Breast epithelium (tissue), 4 donors: ENCODE results near the gene STXBP5L. TPM values are rescaled to one million over a fixed set of nuclear protein-coding genes. Genes with fewer than 3 reads are reported as not detected.

Experiments
- DNase-seq, 2 donors: peaks; one replicate each; pipeline ENCODE4 v3.0.0-alpha.2; 2019; ENCODE audit warnings: low spot score in 2 of 2
- H3K27ac ChIP-seq, 2 donors: fragments of 200-600 bp; sonication (generic) in 1 of 2; one replicate each; pipeline ENCODE4 v1.5.1; 2016 to 2019; ENCODE audit warnings: mild to moderate bottlenecking in 1 of 2
- H3K27me3 ChIP-seq, 2 donors: fragments of 200-600 bp; sonication (generic) in 1 of 2; one replicate each; pipeline versions ENCODE4 v1.5.1 to v1.6.0; 2017 to 2019; ENCODE audit warnings: control low read depth in 1 of 2, mild to moderate bottlenecking in 1 of 2
- H3K36me3 ChIP-seq: fragments of 200-600 bp; one replicate; pipeline ENCODE4 v1.5.1; 2019
- H3K4me1 ChIP-seq, 2 donors: fragments of 200-600 bp; sonication (generic); one replicate each; pipeline ENCODE4 v1.5.1; 2016 to 2019; ENCODE audit warnings: control low read depth in 1 of 2
- H3K4me3 ChIP-seq, 3 donors: fragments of 200-600 bp; sonication (generic); 1 replicate in 2 of 3; 2 replicates in 1 of 3; pipeline ENCODE4 v1.5.1; 2016 to 2019; ENCODE audit warnings: mild to moderate bottlenecking in 3 of 3, moderate library complexity in 2 of 3
- H3K9me3 ChIP-seq, 2 donors: fragments of 200-600 bp; sonication (generic) in 1 of 2; one replicate each; pipeline ENCODE4 v1.5.1; 2016 to 2019; ENCODE audit warnings: control low read depth in 1 of 2
- POLR2A ChIP-seq: fragments of 450-650 bp; IDR thresholded peaks from one replicate; pipeline ENCODE4 v1.6.1; 2016; ENCODE audit warnings: antibody characterized with exemption, mild to moderate bottlenecking, moderate library complexity
- POLR2AphosphoS5 ChIP-seq, 3 donors: sonication (generic); formaldehyde crosslinking; IDR thresholded peaks; one replicate each; pipeline ENCODE4 v1.6.1; 2017; ENCODE audit warnings: antibody characterized with exemption in 3 of 3
- intact Hi-C: fragments of 100-400 bp; cut with DNase I; formaldehyde crosslinking; loops from one replicate; pipeline ENCODE4 v1.15.1; 2023; ENCODE audit warnings: low total_unique reads
- total RNA-seq, 3 donors: library from RNA; depleted of rRNA; stranded (reverse); fragments of >200 nt; gene quantifications; one replicate each; pipeline ENCODE4 v1.1.0, GENCODE V29; 2016
- TF ChIP-seq, protein P1 (sequence below), 3 donors: fragments of 450-650 bp; IDR thresholded peaks; one replicate each; pipeline ENCODE4 v1.5.1; 2016 to 2017; ENCODE audit warnings: antibody characterized with exemption in 3 of 3, mild to moderate bottlenecking in 3 of 3, moderate library complexity in 3 of 3

Gene STXBP5L
- total RNA-seq, 3 donors from 2014 or later: 0.29 to 0.33 TPM; not detected in 1

DNA sequence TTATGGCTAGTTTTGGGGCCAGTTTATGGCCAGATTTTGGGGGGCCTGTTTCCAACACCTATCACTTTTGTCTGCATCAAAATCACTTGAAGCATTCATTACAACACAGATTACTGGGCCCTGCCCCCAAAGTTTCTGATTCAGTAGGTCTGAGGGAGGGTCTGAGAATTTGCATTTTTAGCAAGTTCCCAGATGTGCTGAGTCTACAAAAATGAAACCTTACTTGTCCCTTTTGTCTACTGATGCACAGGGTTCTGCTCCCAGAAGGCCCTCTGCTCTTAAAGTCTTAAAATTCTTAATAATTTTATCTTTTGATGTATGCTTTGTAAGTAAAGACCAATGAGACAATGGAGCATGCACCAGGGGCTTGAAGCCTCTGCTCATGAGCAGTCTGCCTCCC lies 491.8 kb downstream of the STXBP5L start:
- no peak overlapping the region for H3K4me3 ChIP-seq
- intact Hi-C loops: no loop called here
- TF ChIP-seq, protein P1, sequence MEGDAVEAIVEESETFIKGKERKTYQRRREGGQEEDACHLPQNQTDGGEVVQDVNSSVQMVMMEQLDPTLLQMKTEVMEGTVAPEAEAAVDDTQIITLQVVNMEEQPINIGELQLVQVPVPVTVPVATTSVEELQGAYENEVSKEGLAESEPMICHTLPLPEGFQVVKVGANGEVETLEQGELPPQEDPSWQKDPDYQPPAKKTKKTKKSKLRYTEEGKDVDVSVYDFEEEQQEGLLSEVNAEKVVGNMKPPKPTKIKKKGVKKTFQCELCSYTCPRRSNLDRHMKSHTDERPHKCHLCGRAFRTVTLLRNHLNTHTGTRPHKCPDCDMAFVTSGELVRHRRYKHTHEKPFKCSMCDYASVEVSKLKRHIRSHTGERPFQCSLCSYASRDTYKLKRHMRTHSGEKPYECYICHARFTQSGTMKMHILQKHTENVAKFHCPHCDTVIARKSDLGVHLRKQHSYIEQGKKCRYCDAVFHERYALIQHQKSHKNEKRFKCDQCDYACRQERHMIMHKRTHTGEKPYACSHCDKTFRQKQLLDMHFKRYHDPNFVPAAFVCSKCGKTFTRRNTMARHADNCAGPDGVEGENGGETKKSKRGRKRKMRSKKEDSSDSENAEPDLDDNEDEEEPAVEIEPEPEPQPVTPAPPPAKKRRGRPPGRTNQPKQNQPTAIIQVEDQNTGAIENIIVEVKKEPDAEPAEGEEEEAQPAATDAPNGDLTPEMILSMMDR (IDR thresholded peaks at IDR 0.05): no peak
- TF ChIP-seq POLR2AphosphoS5 (IDR thresholded peaks at IDR 0.05) (no peak), POLR2A (no peak)
- no peaks in the 10 kb centered on the region for H3K27me3 ChIP-seq
- no peak for DNase-seq
- H3K4me1 ChIP-seq: no peaks in the 10 kb centered on the region
- no peak overlapping the region for H3K27ac ChIP-seq
- H3K36me3 ChIP-seq: no peaks in the 10 kb centered on the region
- H3K9me3 ChIP-seq: peaks cover 0 to 5% of the 10 kb centered on the region in 2 donors

DNA sequence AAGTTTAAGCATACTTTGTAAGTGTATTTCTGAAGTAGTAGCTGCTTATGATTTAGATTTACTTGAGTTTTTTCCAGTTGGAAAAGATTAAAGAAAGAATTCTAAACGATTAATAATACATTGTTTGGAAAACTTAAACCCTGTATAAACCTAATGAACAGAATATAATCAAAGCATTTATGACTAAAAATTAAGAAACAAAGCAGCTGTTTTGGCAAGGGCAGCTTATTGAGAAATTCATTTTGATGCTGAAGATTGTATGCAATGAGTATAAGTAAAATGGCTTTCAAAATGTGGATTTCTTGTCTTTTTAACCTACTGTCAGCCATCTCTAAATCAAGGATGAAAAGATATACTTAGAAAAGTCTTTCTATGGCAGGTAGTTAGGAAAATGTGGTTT lies 497.6 kb downstream of the STXBP5L start:
- no peaks in the 10 kb centered on the region for H3K36me3 ChIP-seq
- no peaks in the 10 kb centered on the region for H3K4me1 ChIP-seq
- H3K27ac ChIP-seq: no peak overlapping the region
- H3K4me3 ChIP-seq: no peak overlapping the region
- TF ChIP-seq POLR2A: no peak
- intact Hi-C loops: no loop called here
- H3K9me3 ChIP-seq: no peaks in the 10 kb centered on the region
- DNase-seq: no peak
- no peaks in the 10 kb centered on the region for H3K27me3 ChIP-seq

DNA sequence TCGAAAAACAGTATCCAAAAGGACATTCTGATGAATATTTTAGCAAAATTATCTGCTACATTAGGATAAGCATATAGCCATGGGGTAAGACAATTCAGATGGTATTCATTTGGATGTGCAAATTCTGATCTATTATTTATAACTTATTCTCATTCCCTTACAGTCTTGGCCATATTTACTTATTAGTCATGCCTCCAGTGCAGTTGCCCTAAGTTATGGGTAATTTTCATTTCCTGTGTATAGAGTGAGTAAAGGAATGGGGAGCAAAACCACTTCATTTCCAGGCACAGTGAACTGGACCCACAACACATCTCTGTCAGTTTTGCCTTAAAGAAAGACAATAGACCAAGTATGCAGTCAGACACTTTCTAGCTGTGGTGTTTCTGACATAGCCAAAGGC lies 503.5 kb downstream of the STXBP5L start:
- H3K4me1 ChIP-seq: no peaks in the 10 kb centered on the region
- no peak for DNase-seq
- H3K27ac ChIP-seq: no peak overlapping the region
- no peaks in the 10 kb centered on the region for H3K9me3 ChIP-seq
- intact Hi-C loops: no loop called here
- H3K4me3 ChIP-seq: no peak overlapping the region
- TF ChIP-seq POLR2A (no peak), POLR2AphosphoS5 (IDR thresholded peaks at IDR 0.05) (no peak)
- TF ChIP-seq, protein P1 (IDR thresholded peaks at IDR 0.05): no peak
- no peaks in the 10 kb centered on the region for H3K27me3 ChIP-seq
- no peaks in the 10 kb centered on the region for H3K36me3 ChIP-seq

DNA sequence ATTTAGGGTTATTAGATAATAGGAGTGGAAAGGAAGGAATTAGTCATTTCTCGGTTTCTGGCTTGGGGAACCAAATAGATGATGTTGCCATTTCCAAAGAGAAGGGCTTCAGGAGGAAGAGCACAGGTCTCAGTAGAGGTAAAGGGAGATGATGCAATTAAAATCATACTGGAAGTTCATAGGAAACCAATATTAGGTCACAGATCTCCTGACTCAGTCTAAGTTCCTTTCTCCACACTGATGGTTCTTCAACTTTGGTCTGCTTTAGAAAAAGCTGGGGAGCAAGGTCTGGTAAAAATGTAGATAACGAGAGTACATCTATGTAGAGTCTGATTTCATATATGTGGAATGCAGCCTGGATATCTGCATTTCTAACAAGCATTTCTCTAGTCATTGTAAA lies 506.9 kb downstream of the STXBP5L start:
- H3K4me3 ChIP-seq: no peak overlapping the region
- DNase-seq: no peak
- intact Hi-C loops: no loop called here

DNA sequence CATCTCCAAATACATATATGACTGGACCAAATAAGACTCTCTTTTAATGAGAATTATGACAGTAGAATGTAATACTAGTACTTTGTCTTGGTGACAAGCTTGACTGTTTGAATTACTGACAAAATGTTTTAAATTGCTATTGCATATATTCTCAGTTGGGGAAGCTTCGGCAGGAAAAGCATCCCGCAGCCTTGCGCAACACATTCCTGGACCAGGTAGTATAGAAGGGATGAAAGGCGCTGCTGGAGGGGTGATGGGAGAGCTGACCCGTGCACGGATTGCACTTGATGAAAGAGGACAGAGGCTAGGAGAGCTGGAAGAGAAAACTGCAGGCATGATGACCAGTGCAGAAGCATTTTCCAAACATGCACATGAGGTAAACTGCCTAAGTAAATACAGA lies 510.2 kb downstream of the STXBP5L start:
- Histone ChIP-seq H3K4me1 (no peaks in the 10 kb centered on the region), H3K9me3 (no peaks in the 10 kb centered on the region), H3K4me3 (no peak overlapping the region), H3K27me3 (no peaks in the 10 kb centered on the region), H3K36me3 (no peaks in the 10 kb centered on the region), H3K27ac (no peak overlapping the region)
- intact Hi-C loops: no loop called here
- TF ChIP-seq, protein P1 (IDR thresholded peaks at IDR 0.05): no peak
- TF ChIP-seq POLR2A (no peak), POLR2AphosphoS5 (IDR thresholded peaks at IDR 0.05) (no peak)
- DNase-seq: no peak

More for the DNA sequence above, 506.9 kb downstream of the STXBP5L start:
- Histone ChIP-seq H3K27ac (no peak overlapping the region), H3K9me3 (no peaks in the 10 kb centered on the region), H3K27me3 (no peaks in the 10 kb centered on the region), H3K36me3 (no peaks in the 10 kb centered on the region), H3K4me1 (no peaks in the 10 kb centered on the region)
- TF ChIP-seq, protein P1 (IDR thresholded peaks at IDR 0.05): no peak
- no peak for TF ChIP-seq POLR2A
- TF ChIP-seq POLR2AphosphoS5 (IDR thresholded peaks at IDR 0.05): no peak

DNA sequence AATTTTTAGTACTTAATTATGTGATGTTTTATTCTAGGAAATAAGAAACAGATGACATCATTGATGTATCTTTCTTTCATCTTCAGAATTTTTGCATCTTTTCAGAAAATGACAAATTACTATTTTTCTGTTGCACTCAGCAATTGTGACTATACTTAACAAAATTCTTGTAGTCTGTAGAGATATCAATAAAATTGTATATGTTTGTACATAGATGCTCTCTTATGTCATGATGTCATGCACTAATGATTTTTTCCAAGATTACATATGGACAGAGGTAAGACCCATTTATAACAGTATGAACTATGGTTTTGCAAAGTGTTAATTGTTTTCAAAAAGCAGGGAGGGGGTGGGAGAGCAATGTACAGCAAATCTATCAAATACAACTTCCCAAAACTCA lies 516.5 kb downstream of the STXBP5L start:
- H3K9me3 ChIP-seq: no peaks in the 10 kb centered on the region
- H3K27me3 ChIP-seq: no peaks in the 10 kb centered on the region
- no peak for DNase-seq
- H3K4me1 ChIP-seq: no peaks in the 10 kb centered on the region
- no peak overlapping the region for H3K27ac ChIP-seq
- intact Hi-C loops: no loop called here
- TF ChIP-seq POLR2A: no peak
- no peak for TF ChIP-seq POLR2AphosphoS5 (IDR thresholded peaks at IDR 0.05)
- TF ChIP-seq, protein P1 (IDR thresholded peaks at IDR 0.05): no peak
- no peaks in the 10 kb centered on the region for H3K36me3 ChIP-seq
- no peak overlapping the region for H3K4me3 ChIP-seq
